Esophagus squamous epithelium (tissue), 4 donors: ENCODE data around the gene PECR.

Experiments used
- POLR2A ChIP-seq, 4 donors: fragments of 450-650 bp; IDR thresholded peaks; one replicate each; pipeline ENCODE4 v1.6.1; 2017; ENCODE audit warnings: antibody characterized with exemption in 4 of 4, mild to moderate bottlenecking in 4 of 4, moderate library complexity in 3 of 4
- TF ChIP-seq, protein P1 (sequence below), 6 experiments: fragments of 450-650 bp in 4 of 6; fragments of 200-600 bp in 2 of 6; sonication (generic) in 2 of 6; IDR thresholded peaks; one replicate each; pipeline ENCODE4 v1.5.1; 2016 to 2019; ENCODE audit warnings: antibody characterized with exemption in 6 of 6, mild to moderate bottlenecking in 4 of 6, moderate library complexity in 4 of 6

DNA sequence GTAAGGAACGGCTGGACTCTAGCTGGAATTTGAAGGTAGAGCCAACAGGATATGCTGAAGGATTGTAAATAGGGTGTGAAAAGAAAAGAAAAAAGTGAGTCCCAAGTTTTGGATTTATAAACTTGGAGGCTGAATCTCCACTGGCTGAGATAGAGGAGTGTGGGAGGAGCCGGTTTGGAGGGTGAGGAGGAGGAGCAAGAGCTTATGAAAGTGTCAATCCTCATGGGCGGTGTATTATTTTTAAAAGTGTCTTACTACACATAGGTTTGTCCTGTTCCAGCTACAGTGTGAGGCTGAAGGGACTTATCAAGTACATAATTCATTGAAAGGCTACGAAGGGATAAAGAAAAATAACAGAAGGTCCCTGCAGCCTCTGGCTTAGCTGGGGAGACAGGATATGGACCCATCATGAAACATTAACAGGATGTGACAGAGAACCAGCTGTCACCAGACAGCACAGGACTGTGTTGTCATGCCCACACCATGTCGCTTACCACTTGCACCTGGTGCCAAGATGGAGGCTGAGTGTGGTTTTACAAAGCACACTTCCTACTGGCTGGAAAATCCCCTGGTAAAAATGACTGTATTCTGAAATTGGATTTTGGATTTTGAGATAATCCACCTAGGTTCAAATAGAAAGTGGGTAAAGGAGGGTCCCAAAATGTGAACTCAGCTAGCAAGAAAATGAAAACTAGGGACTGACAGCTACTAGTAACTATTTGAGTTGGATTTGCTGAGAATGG, 65.7 kb downstream of the PECR start:
- TF ChIP-seq, protein P1, sequence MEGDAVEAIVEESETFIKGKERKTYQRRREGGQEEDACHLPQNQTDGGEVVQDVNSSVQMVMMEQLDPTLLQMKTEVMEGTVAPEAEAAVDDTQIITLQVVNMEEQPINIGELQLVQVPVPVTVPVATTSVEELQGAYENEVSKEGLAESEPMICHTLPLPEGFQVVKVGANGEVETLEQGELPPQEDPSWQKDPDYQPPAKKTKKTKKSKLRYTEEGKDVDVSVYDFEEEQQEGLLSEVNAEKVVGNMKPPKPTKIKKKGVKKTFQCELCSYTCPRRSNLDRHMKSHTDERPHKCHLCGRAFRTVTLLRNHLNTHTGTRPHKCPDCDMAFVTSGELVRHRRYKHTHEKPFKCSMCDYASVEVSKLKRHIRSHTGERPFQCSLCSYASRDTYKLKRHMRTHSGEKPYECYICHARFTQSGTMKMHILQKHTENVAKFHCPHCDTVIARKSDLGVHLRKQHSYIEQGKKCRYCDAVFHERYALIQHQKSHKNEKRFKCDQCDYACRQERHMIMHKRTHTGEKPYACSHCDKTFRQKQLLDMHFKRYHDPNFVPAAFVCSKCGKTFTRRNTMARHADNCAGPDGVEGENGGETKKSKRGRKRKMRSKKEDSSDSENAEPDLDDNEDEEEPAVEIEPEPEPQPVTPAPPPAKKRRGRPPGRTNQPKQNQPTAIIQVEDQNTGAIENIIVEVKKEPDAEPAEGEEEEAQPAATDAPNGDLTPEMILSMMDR (IDR thresholded peaks at IDR 0.05): no peak
- TF ChIP-seq POLR2A (IDR thresholded peaks at IDR 0.05): no peak
